WTC11 (cell line): ENCODE measurements around the gene MPP7. TPM values are rescaled to one million over a fixed set of nuclear protein-coding genes. Genes with fewer than 3 reads are reported as not detected.

Experiments used
- ATAC-seq: fragments of 200-7000 bp; cut with Tn5 transposase; 2 replicates; pipeline ENCODE4 v1.10.0; 2021; ENCODE audit warnings: mild to moderate bottlenecking, moderate library complexity
- CTCF ChIA-PET: fragments of 300-600 bp; sonication (Branson Sonifier 250); formaldehyde crosslinking; loops from one replicate; lab custom pipeline; 2021; ENCODE audit warnings: antibody characterized with exemption; lab: Charles Lee
- POLR2A ChIA-PET: fragments of 350-600 bp; sonication (Branson Sonifier 250); formaldehyde crosslinking; loops from one replicate; lab custom pipeline; 2021; ENCODE audit warnings: antibody characterized with exemption; lab: Charles Lee
- DNase-seq: peaks from one replicate; pipeline ENCODE4 v3.0.0; 2021; ENCODE audit warnings: low spot score
- H3K27ac Mint-ChIP-seq: 2 replicates; pipeline ENCODE4 v1.8.0; 2021; ENCODE audit warnings: mixed read lengths
- H3K27me3 Mint-ChIP-seq: 2 replicates; pipeline ENCODE4 v1.8.0; 2021; ENCODE audit warnings: low read depth, mild to moderate bottlenecking, moderate library complexity, mixed read lengths
- H3K36me3 Mint-ChIP-seq: 2 replicates; pipeline ENCODE4 v1.8.0; 2021; ENCODE audit warnings: mixed read lengths
- H3K4me1 Mint-ChIP-seq: 2 replicates; pipeline ENCODE4 v1.8.0; 2022; ENCODE audit warnings: mixed read lengths
- H3K4me3 Mint-ChIP-seq: 2 replicates; pipeline ENCODE4 v1.8.0; 2021; ENCODE audit warnings: mild to moderate bottlenecking, moderate library complexity, mixed read lengths
- H3K9me3 Mint-ChIP-seq: 2 replicates; pipeline ENCODE4 v1.8.0; 2021; ENCODE audit warnings: mixed read lengths
- AR ChIP-seq: fragments of 250-450 bp; sonication (Bioruptor Pico); IDR thresholded peaks from 2 replicates; pipeline ENCODE4 v1.9.0; 2021; ENCODE audit warnings: mild to moderate bottlenecking
- CREB1 ChIP-seq: sonication (generic); formaldehyde crosslinking; IDR thresholded peaks from 2 replicates; pipeline ENCODE4 v1.8.0; 2023; ENCODE audit warnings: mild to moderate bottlenecking, missing genetic modification reagents
- E2F4 ChIP-seq: sonication (generic); formaldehyde crosslinking; IDR thresholded peaks from 2 replicates; pipeline ENCODE4 v1.8.1; 2022; ENCODE audit warnings: low read depth, mild to moderate bottlenecking, moderate library complexity, missing genetic modification reagents, borderline replicate concordance
- IRF2 ChIP-seq: sonication (generic); formaldehyde crosslinking; IDR thresholded peaks from 2 replicates; pipeline ENCODE4 v1.8.0; 2022; ENCODE audit warnings: low read depth, missing genetic modification reagents, borderline replicate concordance
- JUN ChIP-seq: sonication (generic); formaldehyde crosslinking; IDR thresholded peaks from 2 replicates; pipeline ENCODE4 v1.8.0; 2023; ENCODE audit warnings: mild to moderate bottlenecking, missing genetic modification reagents
- MAX ChIP-seq: sonication (generic); formaldehyde crosslinking; IDR thresholded peaks from 2 replicates; pipeline ENCODE4 v1.8.0; 2022; ENCODE audit warnings: mild to moderate bottlenecking, missing genetic modification reagents
- NR3C1 ChIP-seq: sonication (generic); formaldehyde crosslinking; conservative IDR thresholded peaks from 2 replicates; pipeline ENCODE4 v1.8.1; 2023; ENCODE audit warnings: low read depth, mild to moderate bottlenecking, missing genetic modification reagents
- SMAD4 ChIP-seq: sonication (generic); formaldehyde crosslinking; IDR thresholded peaks from 2 replicates; pipeline ENCODE4 v1.8.0; 2022; ENCODE audit warnings: mild to moderate bottlenecking, missing genetic modification reagents
- SOX15 ChIP-seq: fragments of 250-450 bp; sonication (Bioruptor Pico); IDR thresholded peaks from 2 replicates; pipeline ENCODE4 v1.9.0; 2021; ENCODE audit warnings: mild to moderate bottlenecking
- TCF7 ChIP-seq: sonication (generic); formaldehyde crosslinking; IDR thresholded peaks from 2 replicates; pipeline ENCODE4 v1.8.0; 2022; ENCODE audit warnings: mild to moderate bottlenecking, low read depth, missing genetic modification reagents, moderate library complexity
- USF1 ChIP-seq: sonication (generic); formaldehyde crosslinking; IDR thresholded peaks from 2 replicates; pipeline ENCODE4 v1.8.0; 2022; ENCODE audit warnings: mild to moderate bottlenecking, missing genetic modification reagents
- USF2 ChIP-seq: sonication (generic); formaldehyde crosslinking; IDR thresholded peaks from 2 replicates; pipeline ENCODE4 v1.8.1; 2023; ENCODE audit warnings: mild to moderate bottlenecking, missing genetic modification reagents, moderate library complexity
- ZNF317 ChIP-seq: sonication (generic); formaldehyde crosslinking; IDR thresholded peaks from 2 replicates; pipeline ENCODE4 v1.8.1; 2023; ENCODE audit warnings: low read depth, mild to moderate bottlenecking, moderate library complexity, missing genetic modification reagents, borderline replicate concordance
- ZNF416 ChIP-seq: fragments of 250-450 bp; sonication (Bioruptor Pico); IDR thresholded peaks from 2 replicates; pipeline ENCODE4 v1.9.0; 2021; ENCODE audit warnings: mild to moderate bottlenecking, inconsistent platforms
- ZNF512 ChIP-seq: sonication (generic); formaldehyde crosslinking; IDR thresholded peaks from 2 replicates; pipeline ENCODE4 v1.8.1; 2022; ENCODE audit warnings: missing genetic modification reagents, borderline replicate concordance
- ZSCAN18 ChIP-seq: fragments of 250-450 bp; sonication (Bioruptor Pico); IDR thresholded peaks from 2 replicates; pipeline ENCODE4 v2.1.2; 2022; ENCODE audit warnings: mild to moderate bottlenecking, moderate library complexity
- total RNA-seq: library from RNA; stranded (reverse); gene quantifications from 3 replicates; pipeline ENCODE4 v1.2.3, GENCODE V29; 2021

MPP7 gene
- total RNA-seq, 1 experiment from 2014 or later: 9.1 TPM

- POLR2A ChIA-PET: interaction anchor here (1.4 kb wide), 1 partner anchor 10 kb away, joined by 5 read pairs; the partner anchor contains the start of gene MPP7
- H3K4me3 Mint-ChIP-seq: peak overlapping the region; percentile 47
Measured at GRCh38 chr10:28293236-28294168, 9.4 kb downstream of the MPP7 start.

GRCh38 chr10:28291881-28292297 is 11.0 kb downstream of the MPP7 start:
- Mint-ChIP-seq H3K27ac (no peak overlapping the region), H3K9me3 (no peaks in the 10 kb centered on the region)

More at GRCh38 chr10:28293236-28294168, 9.4 kb downstream of the MPP7 start:
- H3K9me3 Mint-ChIP-seq: no peaks in the 10 kb centered on the region
- no peak for TF ChIP-seq ZNF317 (CRISPR knock-in tag)
- TF ChIP-seq JUN: no peak
- TF ChIP-seq USF2 (CRISPR knock-in tag): no peak
- TF ChIP-seq SMAD4 (CRISPR knock-in tag): no peak
- H3K36me3 Mint-ChIP-seq: no peaks in the 10 kb centered on the region
- no peak overlapping the region for H3K27ac Mint-ChIP-seq
- peaks cover 46% of the 10 kb centered on the region for H3K4me1 Mint-ChIP-seq
- no peaks in the 10 kb centered on the region for H3K27me3 Mint-ChIP-seq
- DNase-seq (no peak), ATAC-seq (peak; percentile 49)
- CTCF ChIA-PET: interaction anchor here (1.0 to 1.8 kb wide), 3 partner anchors 9 to 100 kb away, joined by 3 to 8 read pairs (median 3); partner anchors contain the start of gene MPP7

More at GRCh38 chr10:28291881-28292297, 11.0 kb downstream of the MPP7 start:
- no peak for ATAC-seq
- ChIA-PET CTCF (no interaction called here), POLR2A (interaction anchor here (0.6 kb wide), 1 partner anchor 34 kb away, joined by 3 read pairs; no protein-coding TSS in a partner anchor)
- H3K36me3 Mint-ChIP-seq: no peaks in the 10 kb centered on the region
- peaks cover 40% of the 10 kb centered on the region for H3K4me1 Mint-ChIP-seq
- H3K4me3 Mint-ChIP-seq: no peak overlapping the region
- DNase-seq: no peak
- TF ChIP-seq AR: no peak
- no peak for TF ChIP-seq IRF2 (CRISPR knock-in tag)
- no peak for TF ChIP-seq USF1 (CRISPR knock-in tag)
- TF ChIP-seq MAX: no peak
- TF ChIP-seq SOX15 (CRISPR knock-in tag): no peak
- no peak for TF ChIP-seq ZSCAN18 (CRISPR knock-in tag)
- no peak for TF ChIP-seq E2F4 (CRISPR knock-in tag)
- TF ChIP-seq TCF7 (CRISPR knock-in tag): no peak
- TF ChIP-seq ZNF512: no peak
- TF ChIP-seq ZNF416 (CRISPR knock-in tag): no peak
- no peak for TF ChIP-seq NR3C1 (CRISPR knock-in tag)
- no peak for TF ChIP-seq CREB1 (CRISPR knock-in tag)
- no peaks in the 10 kb centered on the region for H3K27me3 Mint-ChIP-seq
